H1 (cell line): Measurements from ENCODE around the gene LIPC. TPM values are rescaled to one million over a fixed set of nuclear protein-coding genes. Genes with fewer than 3 reads are reported as not detected.

Experiments
- CTCF ChIA-PET: fragments of 300-600 bp; sonication (Branson Sonifier 250); formaldehyde crosslinking; loops from one replicate; lab custom pipeline; 2021; ENCODE audit not compliant: partially characterized antibody; lab: Charles Lee
- POLR2A ChIA-PET: fragments of 300-600 bp; sonication (Branson Sonifier 250); formaldehyde crosslinking; loops from one replicate; lab custom pipeline; 2021; ENCODE audit warnings: inconsistent platforms; ENCODE audit not compliant: partially characterized antibody; lab: Charles Lee
- DNase-seq, 2 experiments: peaks; one replicate each; pipeline versions ENCODE4 v3.0.0 to v3.0.0-alpha.2; 2010 to 2022; ENCODE audit warnings: low spot score in 2 of 2, low read depth in 1 of 2, mixed read lengths in 1 of 2
- FAIRE-seq: peaks from 2 replicates; lab custom pipeline; 2011; peaks lifted over from hg19 to GRCh38; lab: Jason Lieb, UNC
- H2AFZ ChIP-seq: 2 replicates; pipeline ENCODE4 v1.8.1; 2012; ENCODE audit warnings: low read length, inconsistent platforms
- H2AK5ac ChIP-seq: 2 replicates; pipeline ENCODE4 v1.6.1; 2013; ENCODE audit warnings: low read depth, low read length
- H2BK120ac ChIP-seq: replicated peaks from 2 replicates; pipeline ENCODE3; 2013; ENCODE audit warnings: low read depth, low read length, inconsistent platforms
- H2BK12ac ChIP-seq: 2 replicates; pipeline ENCODE4 v1.6.1; 2013; ENCODE audit warnings: low read depth, low read length
- H2BK15ac ChIP-seq: 2 replicates; pipeline ENCODE4 v1.6.1; 2013; ENCODE audit warnings: low read length
- H2BK20ac ChIP-seq: 2 replicates; pipeline ENCODE4 v1.6.1; 2013; ENCODE audit warnings: low read length
- H2BK5ac ChIP-seq: 2 replicates; pipeline ENCODE4 v1.6.1; 2013; ENCODE audit warnings: low read depth, low read length
- H3K14ac ChIP-seq: 2 replicates; pipeline ENCODE4 v1.6.1; 2013; ENCODE audit warnings: inconsistent platforms; ENCODE audit not compliant: insufficient read length
- H3K18ac ChIP-seq: 2 replicates; pipeline ENCODE4 v1.6.1; 2013; ENCODE audit warnings: low read length; ENCODE audit errors: extremely low read depth
- H3K23ac ChIP-seq: 2 replicates; pipeline ENCODE4 v1.6.1; 2013; ENCODE audit warnings: inconsistent platforms; ENCODE audit not compliant: insufficient read length
- H3K23me2 ChIP-seq: 2 replicates; pipeline ENCODE4 v1.6.1; 2013; ENCODE audit warnings: low read depth, low read length
- H3K27ac ChIP-seq: 2 replicates; pipeline ENCODE4 v1.6.1; 2011; ENCODE audit warnings: low read depth, low read length, inconsistent platforms
- H3K27me3 ChIP-seq, 4 experiments: replicated peaks in 1 of 4; 1 replicate in 1 of 4; 2 replicates in 3 of 4; pipeline versions ENCODE4 v1.6.1 to v1.8.1; 2011 to 2013; ENCODE audit warnings: low read length in 3 of 4, mild to moderate bottlenecking in 3 of 4, inconsistent platforms in 2 of 4, mixed read lengths in 2 of 4, moderate library complexity in 1 of 4; ENCODE audit not compliant: control insufficient read depth in 3 of 4, insufficient read depth in 3 of 4; ENCODE audit errors: extremely low read depth in 1 of 4
- H3K36me3 ChIP-seq, 4 experiments: 2 replicates each; pipeline versions ENCODE4 v1.6.1 to v1.8.1; 2011 to 2013; ENCODE audit warnings: mild to moderate bottlenecking in 4 of 4, low read length in 3 of 4, moderate library complexity in 2 of 4, control low read depth in 1 of 4, inconsistent platforms in 1 of 4; ENCODE audit not compliant: insufficient read depth in 4 of 4, control insufficient read depth in 2 of 4
- H3K4ac ChIP-seq: replicated peaks from 2 replicates; pipeline ENCODE3; 2013; ENCODE audit warnings: low read length, low read depth, mixed read lengths, inconsistent platforms; ENCODE audit not compliant: insufficient read length
- H3K4me1 ChIP-seq, 4 experiments: replicated peaks in 1 of 4; 1 replicate in 1 of 4; 2 replicates in 3 of 4; pipeline versions ENCODE4 v1.6.1 to v1.8.1; 2011 to 2013; ENCODE audit warnings: low read length in 3 of 4, inconsistent platforms in 2 of 4, mixed read lengths in 1 of 4; ENCODE audit not compliant: insufficient read depth in 4 of 4, control insufficient read depth in 3 of 4
- H3K4me2 ChIP-seq, 2 experiments: 2 replicates each; pipeline versions ENCODE4 v1.6.1 to v1.8.1; 2011 to 2013; ENCODE audit warnings: low read depth in 2 of 2, low read length in 2 of 2, control low read depth in 1 of 2, inconsistent platforms in 1 of 2, mild to moderate bottlenecking in 1 of 2; ENCODE audit not compliant: insufficient read depth in 1 of 2
- H3K4me3 ChIP-seq, 4 experiments: fragments of 200-600, 300-600 bp in 1 of 4; sonication (generic), shearing (Covaris generic), sonication (Bioruptor Twin) in 1 of 4; 2 replicates each; pipeline versions ENCODE4 v1.5.1 to v1.8.1; 2011 to 2016; ENCODE audit warnings: low read length in 4 of 4, low read depth in 3 of 4, control low read depth in 2 of 4, inconsistent platforms in 2 of 4, mild to moderate bottlenecking in 2 of 4, mixed read lengths in 1 of 4, moderate library complexity in 1 of 4; ENCODE audit not compliant: insufficient read depth in 2 of 4; ENCODE audit errors: extremely low read depth in 1 of 4
- H3K56ac ChIP-seq: replicated peaks from 2 replicates; pipeline ENCODE3; 2013; ENCODE audit warnings: low read depth, mild to moderate bottlenecking, mixed read lengths, low read length, inconsistent platforms; ENCODE audit not compliant: insufficient read length
- H3K79me1 ChIP-seq: 2 replicates; pipeline ENCODE4 v1.6.1; 2013; ENCODE audit warnings: low read depth, low read length, control low read depth
- H3K79me2 ChIP-seq, 2 experiments: 2 replicates each; pipeline versions ENCODE4 v1.6.1 to v1.8.1; 2012 to 2013; ENCODE audit warnings: low read length in 2 of 2, mild to moderate bottlenecking in 2 of 2, inconsistent platforms in 1 of 2; ENCODE audit not compliant: insufficient read depth in 2 of 2, control insufficient read depth in 1 of 2
- H3K9ac ChIP-seq, 4 experiments: replicated peaks in 1 of 4; 1 replicate in 1 of 4; 2 replicates in 3 of 4; pipeline versions ENCODE4 v1.6.1 to v1.8.1; 2011 to 2013; ENCODE audit warnings: low read depth in 3 of 4, low read length in 3 of 4, control low read depth in 2 of 4, mild to moderate bottlenecking in 2 of 4, moderate library complexity in 2 of 4, inconsistent platforms in 1 of 4; ENCODE audit errors: extremely low read depth in 1 of 4
- H3K9me3 ChIP-seq, 2 experiments: 2 replicates each; pipeline versions ENCODE4 v1.6.1 to v1.8.1; 2012 to 2013; ENCODE audit warnings: mild to moderate bottlenecking in 2 of 2, moderate library complexity in 2 of 2, control low read depth in 1 of 2, inconsistent platforms in 1 of 2, low read depth in 1 of 2, low read length in 1 of 2, mixed read lengths in 1 of 2; ENCODE audit not compliant: insufficient read depth in 2 of 2
- H4K20me1 ChIP-seq, 2 experiments: replicated peaks in 1 of 2; 2 replicates each; pipeline versions ENCODE3 to v1.8.1; 2011 to 2013; ENCODE audit warnings: inconsistent platforms in 2 of 2, low read length in 2 of 2, mild to moderate bottlenecking in 1 of 2; ENCODE audit not compliant: insufficient read depth in 2 of 2, control insufficient read depth in 1 of 2
- H4K5ac ChIP-seq: 2 replicates; pipeline ENCODE4 v1.6.1; 2013; ENCODE audit warnings: low read length, low read depth, mixed read lengths, inconsistent platforms; ENCODE audit not compliant: insufficient read length
- H4K8ac ChIP-seq: 2 replicates; pipeline ENCODE4 v1.8.0; 2013; ENCODE audit warnings: mild to moderate bottlenecking, moderate library complexity, low read length, inconsistent platforms; ENCODE audit not compliant: insufficient read depth; ENCODE audit errors: extremely low read depth
- H4K91ac ChIP-seq: replicated peaks from 2 replicates; pipeline ENCODE3; 2013; ENCODE audit warnings: low read length, mixed read lengths, inconsistent platforms; ENCODE audit not compliant: insufficient read length
- ASH2L ChIP-seq: fragments of 200-600, 300-600 bp; sonication (generic); IDR thresholded peaks from one replicate; pipeline ENCODE4 v1.7.1; 2017; ENCODE audit warnings: low read length
- BACH1 ChIP-seq: IDR thresholded peaks from 2 replicates; pipeline ENCODE4 v1.6.1; 2012; ENCODE audit warnings: low read length, improper control_type of control experiment
- CEBPB ChIP-seq: IDR thresholded peaks from 2 replicates; pipeline ENCODE4 v1.6.1; 2012; ENCODE audit warnings: low read depth, low read length
- MAFK ChIP-seq: IDR thresholded peaks from 2 replicates; pipeline ENCODE4 v1.6.1; 2012; ENCODE audit warnings: low read depth, mild to moderate bottlenecking, improper control_type of control experiment, low read length
- SIX5 ChIP-seq: IDR thresholded peaks from 2 replicates; pipeline ENCODE4 v1.6.1; 2011; ENCODE audit warnings: mild to moderate bottlenecking, low read depth, low read length
- WGBS, 2 experiments: shearing (Covaris generic) in 1 of 2; methylation state at CpG; one replicate each; pipeline versions ENCODE4 v1.1.6 to v1.1.7; 2013 to 2015; ENCODE audit warnings: low lambda C conversion rate in 2 of 2, mixed read lengths in 2 of 2, inconsistent platforms in 1 of 2, low coverage in 1 of 2, missing lambda C conversion rate in 1 of 2; ENCODE audit not compliant: insufficient replicate concordance in 2 of 2, insufficient coverage in 1 of 2, insufficient read length in 1 of 2; ENCODE audit errors: extremely low coverage in 1 of 2, missing lambda C conversion rate in 1 of 2; 5-methylcytosine and 5-hydroxymethylcytosine counted together
- polyA plus RNA-seq, 7 experiments: library from polyadenylated mRNA; depleted of rRNA in 3 of 7; stranded (reverse) in 5 of 7; unstranded in 2 of 7; fragments of >200 nt in 5 of 7; fragments of 200-250 nt in 2 of 7; gene quantifications; 1 replicate in 5 of 7; 2 replicates in 1 of 7; 4 replicates in 1 of 7; pipeline versions ENCODE4 v1.2.1 to v1.2.3, GENCODE V29; 2011 to 2013; ENCODE audit warnings: missing spikeins in 2 of 7, mixed read lengths in 2 of 7
- total RNA-seq: library from RNA; stranded (reverse); fragmentation: NEBNext Ultra II Directional; extraction: Animal tissue kit (Norgen Biotek cat#: 25700); gene quantifications from 2 replicates; pipeline ENCODE4 v1.2.1, GENCODE V29; 2021

Gene LIPC
- total and polyA plus RNA-seq, 2 of the 8 experiments (the other 6 are each of a cell fraction or from before 2014, with no cell fraction given): not detected

GRCh38 chr15:58492661-58493397, 61.0 kb downstream of the LIPC start:
- Histone ChIP-seq H3K79me1 (no peaks in the 10 kb centered on the region), H4K20me1 (no peaks in the 10 kb centered on the region), H4K5ac (no peak overlapping the region), H2BK15ac (no peak overlapping the region), H3K9ac (no peak overlapping the region), H2BK5ac (0 out of 2 replicates have a peak overlapping the region, but pooled peaks have one; percentile 5), H3K4ac (no peak overlapping the region), H3K36me3 (no peaks in the 10 kb centered on the region), H4K8ac (no peak overlapping the region), H3K27ac (no peak overlapping the region), H3K9me3 (peaks cover 9 to 13% of the 10 kb centered on the region in 2 experiments; a peak in 3 of 4 replicates), H3K14ac (no peak overlapping the region), H3K4me1 (no peaks in the 10 kb centered on the region; a peak in 1 of 7 replicates), H2AK5ac (no peak overlapping the region), H3K23ac (no peak overlapping the region), H2BK12ac (0 out of 2 replicates have a peak overlapping the region, but pooled peaks have one; percentile 2), H3K27me3 (no peaks in the 10 kb centered on the region; a peak in 1 of 7 replicates), H3K4me2 (no peak overlapping the region), H3K56ac (no peak overlapping the region), H3K18ac (no peak overlapping the region), H3K79me2 (no peaks in the 10 kb centered on the region), H3K23me2 (no peaks in the 10 kb centered on the region), H2BK120ac (no peak overlapping the region), H4K91ac (no peak overlapping the region), H2AFZ (no peak overlapping the region; the same call in 1 of the 2 replicates), H2BK20ac (no peak overlapping the region), H3K4me3 (no peak overlapping the region)
- FAIRE-seq: no peak
- TF ChIP-seq ASH2L: no peak
- no peak for TF ChIP-seq CEBPB
- TF ChIP-seq BACH1: peak; percentile 87
- TF ChIP-seq SIX5: no peak
- peak; percentile 93 for TF ChIP-seq MAFK
- WGBS, 2 experiments: 87% methylated on average over 7 of the region's 7 CpGs; no CpG with 5 or more reads in 1 of the 2 experiments
- ChIA-PET POLR2A (no interaction called here), CTCF (interaction anchor here (0.6 to 0.7 kb wide), 3 partner anchors 25 to 310 kb away, joined by 3 to 4 read pairs (median 3); no protein-coding TSS in a partner anchor)
- DNase-seq: no peak
